ENCODE results near the gene SEC14L3. TPM values are rescaled to one million over a fixed set of nuclear protein-coding genes. Genes with fewer than 3 reads are reported as not detected.

Gene SEC14L3
- not detected for total RNA-seq

DNA sequence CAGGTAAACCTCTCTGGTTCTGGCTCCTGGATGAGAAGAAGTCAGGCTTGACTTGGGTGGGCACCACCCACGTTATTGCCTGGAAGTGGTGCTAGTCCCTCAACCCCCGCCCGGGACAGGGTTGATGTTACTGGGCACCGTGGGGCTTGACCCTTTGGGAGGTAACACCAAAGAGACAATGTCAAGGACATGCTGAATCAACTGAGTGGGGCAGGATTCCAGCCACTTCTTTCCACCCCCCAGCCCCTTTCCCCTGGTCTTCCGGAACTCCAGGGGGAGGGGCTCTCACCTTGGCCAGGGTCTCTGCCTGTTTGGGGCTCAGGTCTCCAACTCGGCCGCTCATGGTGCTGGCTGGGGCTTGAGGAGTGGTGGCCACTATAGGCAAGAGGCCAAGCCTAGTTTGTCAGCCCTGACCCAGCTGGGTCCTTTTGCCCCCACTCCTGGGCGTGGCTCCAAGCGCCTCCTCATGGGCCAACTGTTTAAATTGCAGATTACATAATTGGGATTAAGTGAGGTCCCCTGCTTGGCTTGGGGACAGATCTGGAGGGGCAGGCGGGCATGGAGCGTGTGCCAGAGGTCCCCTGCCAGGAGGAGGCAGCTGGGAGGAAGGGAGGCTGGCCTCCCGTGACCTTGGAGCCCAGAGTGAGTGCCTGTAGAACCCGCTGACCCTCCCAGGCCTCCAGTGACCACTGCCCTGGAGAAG is at the start of gene SEC14L3:
Gene SEC14L3 (minus strand): TSS at position 402 of the 703 bp plus-strand sequence. CDS start 59 bp downstream, at position 343.
- TF ChIP-seq, protein P1, sequence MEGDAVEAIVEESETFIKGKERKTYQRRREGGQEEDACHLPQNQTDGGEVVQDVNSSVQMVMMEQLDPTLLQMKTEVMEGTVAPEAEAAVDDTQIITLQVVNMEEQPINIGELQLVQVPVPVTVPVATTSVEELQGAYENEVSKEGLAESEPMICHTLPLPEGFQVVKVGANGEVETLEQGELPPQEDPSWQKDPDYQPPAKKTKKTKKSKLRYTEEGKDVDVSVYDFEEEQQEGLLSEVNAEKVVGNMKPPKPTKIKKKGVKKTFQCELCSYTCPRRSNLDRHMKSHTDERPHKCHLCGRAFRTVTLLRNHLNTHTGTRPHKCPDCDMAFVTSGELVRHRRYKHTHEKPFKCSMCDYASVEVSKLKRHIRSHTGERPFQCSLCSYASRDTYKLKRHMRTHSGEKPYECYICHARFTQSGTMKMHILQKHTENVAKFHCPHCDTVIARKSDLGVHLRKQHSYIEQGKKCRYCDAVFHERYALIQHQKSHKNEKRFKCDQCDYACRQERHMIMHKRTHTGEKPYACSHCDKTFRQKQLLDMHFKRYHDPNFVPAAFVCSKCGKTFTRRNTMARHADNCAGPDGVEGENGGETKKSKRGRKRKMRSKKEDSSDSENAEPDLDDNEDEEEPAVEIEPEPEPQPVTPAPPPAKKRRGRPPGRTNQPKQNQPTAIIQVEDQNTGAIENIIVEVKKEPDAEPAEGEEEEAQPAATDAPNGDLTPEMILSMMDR (IDR thresholded peaks at IDR 0.05; ENCODE audit: low read depth): no peak

GRCh38 chr22:30519842-30520425 is 48.1 kb upstream of the SEC14L3 start:
- TF ChIP-seq, protein P1 (IDR thresholded peaks at IDR 0.05; ENCODE audit: low read depth): no peak

DNA sequence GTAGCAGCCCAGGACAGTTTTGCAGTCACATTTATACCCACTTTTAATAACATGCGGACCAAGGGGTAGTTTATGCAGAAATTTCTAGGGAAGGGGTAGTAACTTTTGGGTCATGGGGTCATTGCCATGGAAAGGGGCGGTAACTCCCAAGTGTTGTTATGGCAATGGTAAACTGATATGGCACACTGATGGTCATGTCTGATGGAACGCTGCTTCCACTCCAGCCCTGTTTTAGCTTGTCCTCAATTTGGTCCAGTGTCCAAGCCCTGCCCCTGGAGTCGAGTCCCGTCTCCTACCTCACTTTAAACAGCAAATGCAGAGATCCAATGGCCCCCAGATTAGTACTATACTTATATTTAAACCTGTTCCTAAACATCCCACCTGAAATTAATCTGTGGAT is 44.9 kb upstream of the SEC14L3 start:
- TF ChIP-seq, protein P1 (IDR thresholded peaks at IDR 0.05; ENCODE audit: low read depth): no peak

- TF ChIP-seq, protein P1 (IDR thresholded peaks at IDR 0.05; ENCODE audit: low read depth): no peak
Measured at GRCh38 chr22:30516273-30516672, 44.5 kb upstream of the SEC14L3 start.

GRCh38 chr22:30514252-30514651 is 42.4 kb upstream of the SEC14L3 start:
- TF ChIP-seq, protein P1 (IDR thresholded peaks at IDR 0.05; ENCODE audit: low read depth): no peak

DNA sequence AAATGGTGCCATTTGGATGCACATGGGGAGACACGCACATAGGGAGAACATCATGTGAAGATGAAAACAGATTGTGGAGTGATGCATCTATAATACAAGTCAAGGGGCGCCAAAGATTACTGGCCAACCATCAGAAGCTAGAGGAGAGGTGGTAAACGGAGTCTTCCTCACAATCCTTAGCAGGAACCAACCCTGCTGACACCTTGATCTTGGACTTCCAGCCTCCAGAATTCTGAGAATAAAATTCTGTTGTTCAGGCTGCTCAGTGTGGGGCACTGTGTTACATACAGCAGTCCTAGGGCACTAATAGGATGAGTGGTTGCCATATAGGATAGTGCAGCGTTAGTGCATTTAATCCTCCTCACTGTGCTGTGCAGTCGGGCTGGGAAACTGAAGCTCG is 41.6 kb upstream of the SEC14L3 start:
- TF ChIP-seq, protein P1 (IDR thresholded peaks at IDR 0.05; ENCODE audit: low read depth): no peak

DNA sequence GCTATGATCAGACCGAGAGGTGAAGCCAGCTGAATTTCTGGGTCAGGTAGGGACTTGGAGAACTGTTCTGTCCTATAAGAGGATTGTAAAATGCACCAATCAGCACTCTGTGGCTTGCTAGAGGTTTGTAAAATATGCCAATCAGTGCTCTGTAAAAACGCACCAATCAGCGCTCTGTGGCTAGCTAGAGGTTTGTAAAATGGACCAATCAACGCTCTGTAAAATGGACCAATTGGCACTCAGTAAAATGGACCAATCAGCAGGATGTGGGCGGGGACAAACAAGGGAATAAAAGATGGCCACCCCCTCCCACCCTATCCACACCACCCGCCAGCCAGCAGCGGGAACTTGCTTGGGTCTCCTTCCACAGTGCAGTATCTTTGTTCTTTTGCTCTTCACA is 40.1 kb upstream of the SEC14L3 start:
- TF ChIP-seq, protein P1 (IDR thresholded peaks at IDR 0.05; ENCODE audit: low read depth): no peak
